Measurements from ENCODE around the gene UPP2. TPM values are rescaled to one million over a fixed set of nuclear protein-coding genes. Genes with fewer than 3 reads are reported as not detected.
A peak's percentile ranks its signal among the peaks of the same experiment; 100 is the strongest.

UPP2 gene
- total RNA-seq, 1 experiment from 2014 or later = not detected

GRCh38 chr2:158098178-158098577 lies 3.5 kb upstream of the UPP2 start:
- Histone ChIP-seq H3K4me3 (no peak overlapping the region), H3K36me3 (no peaks in the 10 kb centered on the region), H3K9me3 (no peaks in the 10 kb centered on the region), H3K27me3 (no peaks in the 10 kb centered on the region)
- DNase-seq = no peak

- Histone ChIP-seq H3K9me3 (no peaks in the 10 kb centered on the region), H3K36me3 (no peaks in the 10 kb centered on the region), H3K4me3 (no peak overlapping the region), H3K27me3 (no peaks in the 10 kb centered on the region)
- DNase-seq = peak; percentile 72
These were observed 2.0 kb upstream of the UPP2 start for GRCh38 chr2:158099716-158100115.

- H3K27me3 ChIP-seq = no peaks in the 10 kb centered on the region
- no peaks in the 10 kb centered on the region for H3K36me3 ChIP-seq
- no peak for DNase-seq
- H3K9me3 ChIP-seq = no peaks in the 10 kb centered on the region
- H3K4me3 ChIP-seq = no peak overlapping the region
These were observed 1.3 kb upstream of the UPP2 start for GRCh38 chr2:158100411-158100810.

DNA sequence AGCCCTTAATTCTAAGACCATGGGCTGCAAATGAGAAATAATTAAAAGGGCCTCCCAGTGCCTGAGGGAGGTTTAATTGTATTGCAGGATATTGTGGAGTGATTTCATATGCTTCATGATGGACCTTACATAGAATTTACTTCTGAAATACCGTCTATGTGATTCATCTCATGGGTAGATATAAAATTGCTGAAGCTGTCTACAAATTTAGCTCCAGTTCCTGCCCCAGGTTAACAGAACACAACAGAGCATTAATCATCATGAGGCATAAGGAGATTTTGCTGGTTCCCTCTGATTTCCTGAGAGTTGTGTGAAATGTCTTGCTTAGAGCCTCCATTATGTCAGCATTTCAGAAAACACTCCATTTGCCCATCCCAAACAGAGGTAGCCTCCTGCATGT lies 770 bp downstream of the UPP2 start:
- no peaks in the 10 kb centered on the region for H3K9me3 ChIP-seq
- no peaks in the 10 kb centered on the region for H3K27me3 ChIP-seq
- no peak overlapping the region for H3K4me3 ChIP-seq
- DNase-seq = no peak
- no peaks in the 10 kb centered on the region for H3K36me3 ChIP-seq

GRCh38 chr2:158103411-158104012 lies 1.8 kb downstream of the UPP2 start:
- no peak for DNase-seq
- no peak overlapping the region for H3K4me3 ChIP-seq
- H3K27me3 ChIP-seq = no peaks in the 10 kb centered on the region
- H3K9me3 ChIP-seq = no peaks in the 10 kb centered on the region
- no peaks in the 10 kb centered on the region for H3K36me3 ChIP-seq

DNA sequence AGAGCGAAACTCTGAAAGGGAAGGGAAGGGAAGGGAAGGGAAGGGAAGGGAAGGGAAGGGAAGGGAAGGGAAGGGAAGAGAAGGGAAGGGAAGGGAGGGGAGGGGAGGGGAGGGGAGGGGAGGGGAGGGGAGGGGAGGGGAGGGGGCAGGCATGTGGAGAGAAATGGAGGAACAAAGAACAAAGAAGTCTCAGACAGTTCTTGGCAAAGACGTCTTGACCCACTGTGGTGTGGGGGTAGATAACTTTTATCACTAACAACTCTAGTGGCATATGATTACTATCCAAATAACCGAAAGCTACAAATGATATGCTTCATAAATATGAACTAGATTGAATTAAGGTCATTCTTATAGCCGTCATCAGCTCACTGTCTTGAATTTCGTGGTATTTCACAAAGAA lies 3.2 kb downstream of the UPP2 start:
- no peak for DNase-seq
- Histone ChIP-seq H3K27me3 (no peaks in the 10 kb centered on the region), H3K9me3 (no peaks in the 10 kb centered on the region), H3K4me3 (no peak overlapping the region), H3K36me3 (no peaks in the 10 kb centered on the region)

DNA sequence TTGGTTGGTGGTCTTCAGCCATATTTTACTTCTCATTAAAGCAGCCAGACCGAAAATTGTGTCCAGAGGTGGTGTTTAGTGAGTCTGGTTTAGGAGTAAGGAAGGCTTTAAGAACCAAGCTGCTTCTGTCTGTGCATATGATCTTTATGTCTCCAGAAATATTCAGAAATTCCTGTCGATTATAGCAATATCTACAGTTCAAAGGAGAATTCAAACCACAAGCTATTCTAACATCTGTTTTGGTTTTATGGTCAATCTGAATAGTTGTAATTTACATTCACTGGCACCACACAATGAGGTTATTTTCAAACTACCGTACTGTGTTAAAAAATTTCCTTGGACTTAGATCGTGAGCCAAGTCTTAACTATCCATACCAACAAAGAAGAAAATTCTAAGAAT lies 11.3 kb downstream of the UPP2 start:
- no peak for DNase-seq
- Histone ChIP-seq H3K9me3 (no peaks in the 10 kb centered on the region), H3K36me3 (no peaks in the 10 kb centered on the region), H3K27me3 (no peaks in the 10 kb centered on the region), H3K4me3 (no peak overlapping the region)

DNA sequence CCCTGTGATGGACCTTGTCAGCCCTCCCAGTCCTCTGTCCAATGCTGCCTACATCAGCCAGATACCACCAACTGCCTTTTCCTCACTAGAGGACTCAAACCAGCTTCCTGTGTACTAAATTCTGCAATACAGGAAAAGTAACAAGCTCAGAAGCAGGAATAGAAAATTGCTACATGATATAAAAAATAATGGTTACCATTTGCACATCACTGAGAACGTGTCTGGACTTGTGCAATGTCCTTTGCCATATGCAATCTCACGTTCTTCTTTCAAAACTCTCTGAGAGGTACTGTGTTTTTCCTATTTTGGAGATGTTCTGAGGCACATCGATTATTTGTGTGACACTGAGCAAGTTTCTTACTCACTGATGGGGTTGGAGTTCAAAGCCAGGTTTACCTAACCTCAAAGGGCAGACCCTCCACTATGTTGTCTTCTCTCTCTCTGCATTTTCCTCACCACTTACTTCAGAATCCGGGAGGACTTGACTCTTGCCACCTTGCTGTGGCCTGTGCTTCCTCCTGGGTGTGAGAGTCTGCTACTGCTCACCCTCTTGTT lies 12.1 kb downstream of the UPP2 start:
- H3K36me3 ChIP-seq = no peaks in the 10 kb centered on the region
- H3K9me3 ChIP-seq = no peaks in the 10 kb centered on the region
- no peak overlapping the region for H3K4me3 ChIP-seq
- no peak for DNase-seq
- no peaks in the 10 kb centered on the region for H3K27me3 ChIP-seq

- no peak for DNase-seq
- H3K36me3 ChIP-seq = no peaks in the 10 kb centered on the region
- no peaks in the 10 kb centered on the region for H3K9me3 ChIP-seq
- no peak overlapping the region for H3K4me3 ChIP-seq
- no peaks in the 10 kb centered on the region for H3K27me3 ChIP-seq
These were observed 12.8 kb downstream of the UPP2 start for GRCh38 chr2:158114516-158114915.

GRCh38 chr2:158115202-158115767 lies 13.6 kb downstream of the UPP2 start:
- Histone ChIP-seq H3K9me3 (no peaks in the 10 kb centered on the region), H3K36me3 (no peaks in the 10 kb centered on the region), H3K4me3 (no peak overlapping the region), H3K27me3 (no peaks in the 10 kb centered on the region)
- no peak for DNase-seq

GRCh38 chr2:158116936-158117335 lies 15.3 kb downstream of the UPP2 start:
- Histone ChIP-seq H3K4me3 (no peak overlapping the region), H3K27me3 (no peaks in the 10 kb centered on the region)

DNA sequence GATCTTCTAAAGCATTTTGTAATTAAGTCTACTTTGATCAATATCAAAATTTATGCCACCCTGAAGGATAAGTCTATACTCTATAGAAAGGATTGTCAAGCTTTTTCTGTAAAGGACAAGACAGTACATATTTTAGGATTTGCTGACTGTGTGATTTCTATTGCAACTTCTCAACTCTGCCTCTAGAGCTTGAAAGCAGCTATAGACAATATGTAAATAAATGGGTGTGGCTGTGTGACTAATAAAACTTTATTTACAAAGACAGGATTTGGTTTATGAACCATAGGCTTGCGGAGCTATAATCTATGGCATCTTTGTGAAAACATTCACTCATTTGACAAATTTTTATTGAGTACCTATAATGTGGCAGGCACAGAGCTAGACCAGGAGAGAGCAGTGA lies 18.4 kb downstream of the UPP2 start:
- no peaks in the 10 kb centered on the region for H3K9me3 ChIP-seq
- no peaks in the 10 kb centered on the region for H3K36me3 ChIP-seq
- DNase-seq = no peak
- no peaks in the 10 kb centered on the region for H3K27me3 ChIP-seq
- no peak overlapping the region for H3K4me3 ChIP-seq

More at GRCh38 chr2:158116936-158117335, 15.3 kb downstream of the UPP2 start:
- DNase-seq = no peak
- Histone ChIP-seq H3K36me3 (no peaks in the 10 kb centered on the region), H3K9me3 (no peaks in the 10 kb centered on the region)

- Histone ChIP-seq H3K4me3 (no peak overlapping the region), H3K27me3 (no peaks in the 10 kb centered on the region), H3K9me3 (no peaks in the 10 kb centered on the region), H3K36me3 (no peaks in the 10 kb centered on the region)
- DNase-seq = no peak
These were observed 19.3 kb downstream of the UPP2 start for GRCh38 chr2:158120664-158121641.

DNA sequence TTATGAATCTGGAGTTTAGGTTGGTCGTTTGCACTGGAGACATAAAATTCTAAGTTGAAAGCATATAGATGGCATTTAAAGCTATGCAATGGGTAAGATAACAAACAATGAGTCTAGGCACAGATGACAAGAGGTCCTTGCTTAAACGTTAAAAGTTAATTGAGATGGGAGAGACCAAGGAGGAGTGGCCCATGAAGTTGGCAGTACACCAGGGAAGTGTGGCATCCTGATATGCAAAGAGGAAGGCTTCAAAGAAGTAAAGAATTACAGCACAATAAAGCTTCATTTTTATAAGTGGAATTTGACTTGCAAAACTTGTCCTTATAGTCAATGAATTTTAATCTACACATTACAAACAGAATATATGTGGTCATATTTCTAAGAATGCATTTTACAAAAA lies 23.2 kb downstream of the UPP2 start:
- H3K9me3 ChIP-seq = no peaks in the 10 kb centered on the region

GRCh38 chr2:158125756-158126498 lies 24.3 kb downstream of the UPP2 start:
- H3K27me3 ChIP-seq = no peaks in the 10 kb centered on the region
- DNase-seq = no peak
- H3K9me3 ChIP-seq = no peaks in the 10 kb centered on the region
- H3K4me3 ChIP-seq = no peak overlapping the region
- no peaks in the 10 kb centered on the region for H3K36me3 ChIP-seq

More for the DNA sequence above, 23.2 kb downstream of the UPP2 start:
- no peaks in the 10 kb centered on the region for H3K36me3 ChIP-seq
- DNase-seq = no peak
- H3K27me3 ChIP-seq = no peaks in the 10 kb centered on the region
- no peak overlapping the region for H3K4me3 ChIP-seq

- Histone ChIP-seq H3K36me3 (no peaks in the 10 kb centered on the region), H3K9me3 (no peaks in the 10 kb centered on the region), H3K27me3 (no peaks in the 10 kb centered on the region), H3K4me3 (no peak overlapping the region)
- DNase-seq = no peak
These were observed 25.7 kb downstream of the UPP2 start for GRCh38 chr2:158127380-158127804.
